Hematopoietic multipotent progenitor cell treated with erythropoietin and hydrocortisone succinate and interleukin-3 and kit ligand, for 17 days (in vitro differentiated cells): ENCODE measurements around the gene RIMS1.
A peak's percentile ranks its signal among the peaks of the same experiment; 100 is the strongest.
"Not testable (repeated sequence)": the region's sequence is repeated elsewhere in the genome, so short reads cannot be mapped to it uniquely, and the experiment has no call there.

Experiments used
- DNase-seq: peaks from one replicate; pipeline ENCODE4 v3.0.0-alpha.2; 2015; ENCODE audit warnings: low spot score

RIMS1 gene

GRCh38 chr6:72328775-72329174 is 442.4 kb downstream of the RIMS1 start:
- DNase-seq, result no peak

GRCh38 chr6:72335203-72335602 is 448.9 kb downstream of the RIMS1 start:
- not testable (repeated sequence) for DNase-seq

GRCh38 chr6:72348926-72349325 is 462.6 kb downstream of the RIMS1 start:
- no peak for DNase-seq

GRCh38 chr6:72350296-72350881 is 464.0 kb downstream of the RIMS1 start:
- DNase-seq, result no peak

- DNase-seq, result no peak
Measured at GRCh38 chr6:72363844-72364740, 477.7 kb downstream of the RIMS1 start.

GRCh38 chr6:72365773-72366172 is 479.4 kb downstream of the RIMS1 start:
- no peak for DNase-seq

- no peak for DNase-seq
Measured at GRCh38 chr6:72367439-72367838, 481.1 kb downstream of the RIMS1 start.

- no peak for DNase-seq
Measured at GRCh38 chr6:72371473-72371872, 485.1 kb downstream of the RIMS1 start.

GRCh38 chr6:72374172-72374571 is 487.8 kb downstream of the RIMS1 start:
- no peak for DNase-seq

GRCh38 chr6:72374857-72375256 is 488.5 kb downstream of the RIMS1 start:
- DNase-seq, result no peak

GRCh38 chr6:72376736-72377135 is 490.4 kb downstream of the RIMS1 start:
- no peak for DNase-seq

- no peak for DNase-seq
Measured at GRCh38 chr6:72381076-72381475, 494.7 kb downstream of the RIMS1 start.

- no peak for DNase-seq
Measured at GRCh38 chr6:72382602-72383529, 496.5 kb downstream of the RIMS1 start.

- DNase-seq, result no peak
Measured at GRCh38 chr6:72386324-72386723, 500.0 kb downstream of the RIMS1 start.

GRCh38 chr6:72389698-72390097 is 503.3 kb downstream of the RIMS1 start:
- no peak for DNase-seq

GRCh38 chr6:72390548-72390947 is 504.2 kb downstream of the RIMS1 start:
- DNase-seq, result no peak

GRCh38 chr6:72401865-72402264 is 515.5 kb downstream of the RIMS1 start:
- no peak for DNase-seq

GRCh38 chr6:72403413-72403812 is 517.1 kb downstream of the RIMS1 start:
- no peak for DNase-seq

GRCh38 chr6:72406517-72406916 is 520.2 kb downstream of the RIMS1 start:
- DNase-seq, result no peak

- no peak for DNase-seq
Measured at GRCh38 chr6:72410769-72411168, 524.4 kb downstream of the RIMS1 start.

GRCh38 chr6:72411872-72412708 is 525.7 kb downstream of the RIMS1 start:
- DNase-seq, result peak; percentile 85

GRCh38 chr6:72412709-72413044 is 526.3 kb downstream of the RIMS1 start:
- DNase-seq, result no peak
